Upper lobe of left lung (tissue), 6 donors: ENCODE measurements around the gene FNTB. TPM values are rescaled to one million over a fixed set of nuclear protein-coding genes. Genes with fewer than 3 reads are reported as not detected.

Experiments used
- ATAC-seq, 2 donors: fragments of 200-7000 bp; cut with Tn5 transposase; one replicate each; pipeline ENCODE4 v1.9.1; 2022; ENCODE audit warnings: mild to moderate bottlenecking in 2 of 2, moderate library complexity in 2 of 2; ENCODE audit not compliant: low FRiP score in 2 of 2
- DNase-seq, 2 donors: peaks; one replicate each; pipeline ENCODE4 v3.0.0-alpha.2; 2019 to 2020
- H3K27ac ChIP-seq, 4 donors: fragments of 200-600 bp; sonication (generic); one replicate each; pipeline ENCODE4 v1.5.1; 2016 to 2019
- H3K27me3 ChIP-seq, 4 donors: fragments of 200-600 bp; sonication (generic); one replicate each; pipeline ENCODE4 v1.5.1; 2017 to 2019
- H3K36me3 ChIP-seq, 4 donors: fragments of 200-600 bp; sonication (generic); one replicate each; pipeline ENCODE4 v1.5.1; 2016 to 2019
- H3K4me1 ChIP-seq, 4 donors: fragments of 200-600 bp; sonication (generic); one replicate each; pipeline ENCODE4 v1.5.1; 2018 to 2019
- H3K4me3 ChIP-seq, 4 donors: fragments of 200-600 bp; sonication (generic); one replicate each; pipeline ENCODE4 v1.5.1; 2017 to 2019; ENCODE audit warnings: mild to moderate bottlenecking in 2 of 4, moderate library complexity in 1 of 4
- H3K9me3 ChIP-seq, 4 donors: fragments of 200-600 bp; sonication (generic); one replicate each; pipeline ENCODE4 v1.5.1; 2018 to 2019
- EP300 ChIP-seq, 4 donors: sonication (generic); formaldehyde crosslinking; IDR thresholded peaks; one replicate each; pipeline ENCODE4 v1.5.1; 2017; ENCODE audit warnings: antibody characterized with exemption in 4 of 4, control low read depth in 2 of 4
- POLR2A ChIP-seq, 4 donors: fragments of 450-650 bp; IDR thresholded peaks; one replicate each; pipeline ENCODE4 v1.5.1; 2016 to 2017; ENCODE audit warnings: antibody characterized with exemption in 4 of 4, mild to moderate bottlenecking in 2 of 4
- POLR2AphosphoS5 ChIP-seq, 2 donors: sonication (generic); formaldehyde crosslinking; IDR thresholded peaks; one replicate each; pipeline ENCODE4 v1.5.1; 2017; ENCODE audit warnings: antibody characterized with exemption in 2 of 2
- WGBS, 2 donors: methylation state at CpG; one replicate each; pipeline ENCODE4 v1.1.5; 2017 to 2018; 5-methylcytosine and 5-hydroxymethylcytosine counted together
- total RNA-seq, 6 donors: library from RNA; depleted of rRNA in 4 of 6; stranded (reverse); fragments of >200 nt in 4 of 6; gene quantifications; one replicate each; pipeline versions ENCODE4 v1.1.0 to v1.2.1, GENCODE V29; 2016 to 2021
- TF ChIP-seq, protein P1 (sequence below), 6 experiments: fragments of 450-650 bp in 4 of 6; fragments of 200-600 bp in 2 of 6; sonication (generic) in 2 of 6; IDR thresholded peaks; one replicate each; pipeline ENCODE4 v1.5.1; 2016 to 2019; ENCODE audit warnings: antibody characterized with exemption in 6 of 6
- donor health status: DM: no; HTN: no; CAD: no; lungs with moderate emphysema.
- donor health status: DM: no; HTN: yes; CAD: no; lungs with severe emphysema.

FNTB gene
- total RNA-seq, 6 donors from 2014 or later = 9.5 to 30.1 (median 16.0) TPM

DNA sequence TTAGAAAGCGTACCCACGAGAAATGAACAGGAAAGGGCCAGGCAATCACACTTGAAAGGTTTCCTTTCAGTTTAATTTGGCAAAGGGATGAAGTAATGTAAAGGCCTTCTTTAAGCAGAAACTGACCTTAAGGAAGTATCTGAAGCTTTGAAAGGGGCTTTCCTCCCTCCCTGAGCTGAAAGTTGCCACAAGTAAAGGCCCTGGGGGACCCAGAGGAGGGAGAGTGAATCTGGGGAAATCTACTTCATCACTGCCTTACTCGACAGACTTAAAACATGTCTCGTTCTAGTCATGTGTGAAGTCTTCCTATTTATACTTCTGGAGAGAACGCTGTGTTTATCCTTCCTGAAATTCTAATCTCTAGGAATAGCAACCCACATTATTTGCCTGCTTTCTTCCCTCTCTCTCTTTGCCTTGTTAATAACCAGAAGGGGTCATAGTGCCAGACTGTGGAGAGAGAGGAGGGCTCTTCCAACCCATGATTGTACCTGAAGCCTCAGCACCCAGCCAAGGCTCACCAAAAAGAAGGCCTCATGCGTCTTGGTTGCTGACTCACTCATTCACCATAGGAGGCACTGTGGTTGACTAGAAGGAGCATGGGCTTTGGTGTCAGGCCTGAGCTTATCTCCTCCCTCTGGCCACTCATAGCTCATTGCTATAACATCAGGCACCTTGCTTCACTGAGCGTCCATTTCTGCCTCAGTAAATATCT, 33.9 kb upstream of the FNTB start:
- Histone ChIP-seq H3K9me3 (no peaks in the 10 kb centered on the region), H3K36me3 (peaks cover 0 to 24% (median 15%) of the 10 kb centered on the region in 4 donors), H3K4me3 (no peak overlapping the region), H3K27ac (no peak overlapping the region), H3K27me3 (no peaks in the 10 kb centered on the region), H3K4me1 (no peaks in the 10 kb centered on the region)
- DNase-seq (no peak), ATAC-seq (no peak)
- 66 to 73% methylated on average over 7 of the region's 7 CpGs for WGBS, 2 donors
- TF ChIP-seq POLR2AphosphoS5 (IDR thresholded peaks at IDR 0.05) (no peak), EP300 (IDR thresholded peaks at IDR 0.05) (no peak), POLR2A (IDR thresholded peaks at IDR 0.05) (no peak)
- TF ChIP-seq, protein P1, sequence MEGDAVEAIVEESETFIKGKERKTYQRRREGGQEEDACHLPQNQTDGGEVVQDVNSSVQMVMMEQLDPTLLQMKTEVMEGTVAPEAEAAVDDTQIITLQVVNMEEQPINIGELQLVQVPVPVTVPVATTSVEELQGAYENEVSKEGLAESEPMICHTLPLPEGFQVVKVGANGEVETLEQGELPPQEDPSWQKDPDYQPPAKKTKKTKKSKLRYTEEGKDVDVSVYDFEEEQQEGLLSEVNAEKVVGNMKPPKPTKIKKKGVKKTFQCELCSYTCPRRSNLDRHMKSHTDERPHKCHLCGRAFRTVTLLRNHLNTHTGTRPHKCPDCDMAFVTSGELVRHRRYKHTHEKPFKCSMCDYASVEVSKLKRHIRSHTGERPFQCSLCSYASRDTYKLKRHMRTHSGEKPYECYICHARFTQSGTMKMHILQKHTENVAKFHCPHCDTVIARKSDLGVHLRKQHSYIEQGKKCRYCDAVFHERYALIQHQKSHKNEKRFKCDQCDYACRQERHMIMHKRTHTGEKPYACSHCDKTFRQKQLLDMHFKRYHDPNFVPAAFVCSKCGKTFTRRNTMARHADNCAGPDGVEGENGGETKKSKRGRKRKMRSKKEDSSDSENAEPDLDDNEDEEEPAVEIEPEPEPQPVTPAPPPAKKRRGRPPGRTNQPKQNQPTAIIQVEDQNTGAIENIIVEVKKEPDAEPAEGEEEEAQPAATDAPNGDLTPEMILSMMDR (IDR thresholded peaks at IDR 0.05) = no peak

- WGBS, 2 donors = 90 to 94% methylated on average over 8 of the region's 8 CpGs
Observed at GRCh38 chr14:64953310-64953654, 33.4 kb upstream of the FNTB start.

GRCh38 chr14:64953661-64954060, 33.0 kb upstream of the FNTB start:
- ATAC-seq (no peak), DNase-seq (no peak)
- Histone ChIP-seq H3K27me3 (no peaks in the 10 kb centered on the region), H3K9me3 (no peaks in the 10 kb centered on the region), H3K4me3 (no peak overlapping the region), H3K36me3 (peaks cover 0 to 16% (median 11%) of the 10 kb centered on the region in 4 donors), H3K4me1 (no peaks in the 10 kb centered on the region), H3K27ac (no peak overlapping the region)
- no peak for TF ChIP-seq POLR2A (IDR thresholded peaks at IDR 0.05)
- no peak for TF ChIP-seq EP300 (IDR thresholded peaks at IDR 0.05)
- TF ChIP-seq, protein P1 (IDR thresholded peaks at IDR 0.05) = no peak
- no peak for TF ChIP-seq POLR2AphosphoS5 (IDR thresholded peaks at IDR 0.05)
- WGBS, 2 donors = 94 to 98% methylated on average over 4 to 6 of the region's 6 CpGs

More at GRCh38 chr14:64953310-64953654, 33.4 kb upstream of the FNTB start:
- no peak for ATAC-seq
- no peak overlapping the region for H3K27ac ChIP-seq
- no peak overlapping the region for H3K4me3 ChIP-seq
- no peaks in the 10 kb centered on the region for H3K27me3 ChIP-seq
- DNase-seq = no peak
- peaks cover 0 to 19% (median 13%) of the 10 kb centered on the region in 4 donors for H3K36me3 ChIP-seq
- TF ChIP-seq EP300 (IDR thresholded peaks at IDR 0.05) = no peak
- no peak for TF ChIP-seq POLR2AphosphoS5 (IDR thresholded peaks at IDR 0.05)
- no peaks in the 10 kb centered on the region for H3K4me1 ChIP-seq
- no peaks in the 10 kb centered on the region for H3K9me3 ChIP-seq

DNA sequence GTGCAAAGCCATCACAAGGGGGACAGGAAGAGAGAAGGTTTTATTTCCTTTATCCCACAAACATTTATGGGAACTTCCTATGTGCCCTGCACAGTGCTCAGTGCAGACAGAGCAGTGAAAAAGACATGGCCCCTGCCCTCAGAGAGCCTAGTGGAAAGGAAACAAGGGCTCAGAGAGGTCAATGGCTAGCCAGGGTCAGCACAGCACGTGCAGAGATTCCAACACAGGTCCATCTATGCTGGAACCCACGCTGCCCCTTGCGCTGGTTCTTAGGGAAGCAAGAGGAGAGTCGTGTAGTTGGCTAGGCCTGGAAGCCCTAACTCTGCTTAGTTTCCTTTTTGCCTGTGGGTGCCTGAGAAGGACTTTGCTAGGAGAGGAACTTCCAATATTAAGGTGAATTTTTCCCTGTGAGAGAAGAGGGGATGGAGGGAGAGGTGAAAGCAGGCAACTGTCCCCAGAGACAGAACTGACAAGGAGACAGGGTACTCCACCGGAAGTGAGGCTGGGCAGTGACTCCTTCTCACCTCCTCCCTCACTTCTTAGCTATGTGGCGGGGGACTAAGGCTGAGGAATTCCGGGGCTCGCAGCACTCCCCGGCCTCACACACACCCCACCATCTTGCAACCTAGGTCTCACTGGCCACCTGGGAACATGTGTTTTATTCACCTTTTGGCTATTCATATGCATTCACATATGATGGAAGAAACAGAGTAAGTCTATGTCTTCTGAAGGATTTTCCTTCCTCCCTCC, 32.0 kb upstream of the FNTB start:
- DNase-seq = no peak
- no peaks in the 10 kb centered on the region for H3K9me3 ChIP-seq
- H3K4me3 ChIP-seq = no peak overlapping the region
- H3K27me3 ChIP-seq = no peaks in the 10 kb centered on the region
- no peak for ATAC-seq
- 91 to 92% methylated on average over 9 of the region's 9 CpGs for WGBS, 2 donors
- peaks cover 0 to 16% (median 8%) of the 10 kb centered on the region in 4 donors for H3K36me3 ChIP-seq
- TF ChIP-seq EP300 (IDR thresholded peaks at IDR 0.05) = no peak
- TF ChIP-seq POLR2AphosphoS5 (IDR thresholded peaks at IDR 0.05) = no peak
- no peak for TF ChIP-seq POLR2A (IDR thresholded peaks at IDR 0.05)
- TF ChIP-seq, protein P1 (IDR thresholded peaks at IDR 0.05) = no peak
- H3K4me1 ChIP-seq = no peaks in the 10 kb centered on the region
- no peak overlapping the region for H3K27ac ChIP-seq

DNA sequence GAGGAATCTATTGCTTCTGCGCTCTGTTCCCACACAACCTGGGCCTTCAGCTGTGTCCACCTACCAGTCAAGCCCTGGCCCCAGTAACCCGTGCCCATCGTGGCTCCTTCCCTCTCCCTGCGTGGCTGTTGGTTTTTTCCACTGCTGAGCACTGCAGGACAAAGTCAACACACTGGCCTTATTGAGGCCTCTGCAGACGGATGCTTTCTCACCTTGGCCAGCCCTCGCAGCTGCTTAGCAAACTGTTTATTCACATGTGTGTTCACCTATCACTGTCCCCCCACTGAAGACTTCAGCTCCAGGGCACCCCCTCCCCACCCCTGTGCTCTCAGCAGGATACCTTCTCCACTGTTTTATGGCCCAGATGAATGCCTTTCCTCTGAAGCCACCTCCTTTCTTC, 31.4 kb upstream of the FNTB start:
- no peaks in the 10 kb centered on the region for H3K9me3 ChIP-seq
- ATAC-seq (no peak), DNase-seq (no peak)
- no peak overlapping the region for H3K4me3 ChIP-seq
- 84 to 86% methylated on average over 6 of the region's 6 CpGs for WGBS, 2 donors
- TF ChIP-seq EP300 (IDR thresholded peaks at IDR 0.05) (no peak), POLR2A (IDR thresholded peaks at IDR 0.05) (no peak), POLR2AphosphoS5 (IDR thresholded peaks at IDR 0.05) (no peak)
- TF ChIP-seq, protein P1 (IDR thresholded peaks at IDR 0.05) = no peak
- peaks cover 0 to 13% (median 7%) of the 10 kb centered on the region in 4 donors for H3K36me3 ChIP-seq
- no peak overlapping the region for H3K27ac ChIP-seq
- no peaks in the 10 kb centered on the region for H3K27me3 ChIP-seq
- no peaks in the 10 kb centered on the region for H3K4me1 ChIP-seq
